ENCODE data around the gene TNFAIP2. TPM values are rescaled to one million over a fixed set of nuclear protein-coding genes. Genes with fewer than 3 reads are reported as not detected.
A peak's percentile ranks its signal among the peaks of the same experiment; 100 is the strongest.
"Not testable (repeated sequence)": the region's sequence is repeated elsewhere in the genome, so short reads cannot be mapped to it uniquely, and the experiment has no call there.

TNFAIP2 gene
- total RNA-seq, 1 donor = 50.6 TPM

- DNase-seq (ENCODE audit: low read depth in 2 of 3, low spot score in 2 of 3) = peak in 1 of 3 donors; percentile 65
Measured at GRCh38 chr14:103105580-103106150, 17.6 kb upstream of the TNFAIP2 start.

- no peak for DNase-seq (ENCODE audit: low read depth in 2 of 3, low spot score in 2 of 3)
Measured at GRCh38 chr14:103107455-103107854, 15.8 kb upstream of the TNFAIP2 start.

- DNase-seq (ENCODE audit: low read depth in 2 of 3, low spot score in 2 of 3) = no peak
Measured at GRCh38 chr14:103107941-103108748, 15.1 kb upstream of the TNFAIP2 start.

- DNase-seq (ENCODE audit: low read depth in 2 of 3, low spot score in 2 of 3) = peak in 2 of 3 donors; percentile 82 to 83
Measured at GRCh38 chr14:103108749-103109207, 14.5 kb upstream of the TNFAIP2 start.

GRCh38 chr14:103109535-103110441 lies 13.5 kb upstream of the TNFAIP2 start:
- DNase-seq (ENCODE audit: low read depth in 2 of 3, low spot score in 2 of 3) = no peak

- no peak for DNase-seq (ENCODE audit: low read depth in 2 of 3, low spot score in 2 of 3)
Measured at GRCh38 chr14:103110681-103111231, 12.5 kb upstream of the TNFAIP2 start.

GRCh38 chr14:103111232-103111868 lies 11.9 kb upstream of the TNFAIP2 start:
- no peak for DNase-seq (ENCODE audit: low read depth in 2 of 3, low spot score in 2 of 3)

- DNase-seq (ENCODE audit: low read depth in 2 of 3, low spot score in 2 of 3) = no peak
Measured at GRCh38 chr14:103112400-103113243, 10.6 kb upstream of the TNFAIP2 start.

GRCh38 chr14:103113303-103113702 lies 10.0 kb upstream of the TNFAIP2 start:
- peak in 1 of 3 donors; percentile 22 for DNase-seq (ENCODE audit: low read depth in 2 of 3, low spot score in 2 of 3)

- DNase-seq (ENCODE audit: low read depth in 2 of 3, low spot score in 2 of 3) = no peak
Measured at GRCh38 chr14:103113774-103114173, 9.5 kb upstream of the TNFAIP2 start.

GRCh38 chr14:103115086-103115679 lies 8.1 kb upstream of the TNFAIP2 start:
- not testable (repeated sequence) for DNase-seq (ENCODE audit: low read depth in 2 of 3, low spot score in 2 of 3)

- no peak for DNase-seq (ENCODE audit: low read depth in 2 of 3, low spot score in 2 of 3)
Measured at GRCh38 chr14:103115845-103116572, 7.3 kb upstream of the TNFAIP2 start.

GRCh38 chr14:103116636-103117035 lies 6.6 kb upstream of the TNFAIP2 start:
- DNase-seq (ENCODE audit: low read depth in 2 of 3, low spot score in 2 of 3) = no peak

- DNase-seq (ENCODE audit: low read depth in 2 of 3, low spot score in 2 of 3) = not testable (repeated sequence)
Measured at GRCh38 chr14:103117499-103117898, 5.8 kb upstream of the TNFAIP2 start.

- no peak for DNase-seq (ENCODE audit: low read depth in 2 of 3, low spot score in 2 of 3)
Measured at GRCh38 chr14:103118018-103118662, 5.1 kb upstream of the TNFAIP2 start.

- peak in 2 of 3 donors; percentile 63 to 73 for DNase-seq (ENCODE audit: low read depth in 2 of 3, low spot score in 2 of 3)
Measured at GRCh38 chr14:103118663-103119404, 4.4 kb upstream of the TNFAIP2 start.

- not testable (repeated sequence) for DNase-seq (ENCODE audit: low read depth in 2 of 3, low spot score in 2 of 3)
Measured at GRCh38 chr14:103119527-103119926, 3.7 kb upstream of the TNFAIP2 start.
